GM21390 (cell line): ENCODE results near the gene CAPNS2.

Experiments
- ATAC-seq: cut with Tn5 transposase; IDR thresholded peaks from one replicate; pipeline ENCODE4 v1.9.1; 2021; ENCODE audit not compliant: unreplicated experiment

The CAPNS2 gene

DNA sequence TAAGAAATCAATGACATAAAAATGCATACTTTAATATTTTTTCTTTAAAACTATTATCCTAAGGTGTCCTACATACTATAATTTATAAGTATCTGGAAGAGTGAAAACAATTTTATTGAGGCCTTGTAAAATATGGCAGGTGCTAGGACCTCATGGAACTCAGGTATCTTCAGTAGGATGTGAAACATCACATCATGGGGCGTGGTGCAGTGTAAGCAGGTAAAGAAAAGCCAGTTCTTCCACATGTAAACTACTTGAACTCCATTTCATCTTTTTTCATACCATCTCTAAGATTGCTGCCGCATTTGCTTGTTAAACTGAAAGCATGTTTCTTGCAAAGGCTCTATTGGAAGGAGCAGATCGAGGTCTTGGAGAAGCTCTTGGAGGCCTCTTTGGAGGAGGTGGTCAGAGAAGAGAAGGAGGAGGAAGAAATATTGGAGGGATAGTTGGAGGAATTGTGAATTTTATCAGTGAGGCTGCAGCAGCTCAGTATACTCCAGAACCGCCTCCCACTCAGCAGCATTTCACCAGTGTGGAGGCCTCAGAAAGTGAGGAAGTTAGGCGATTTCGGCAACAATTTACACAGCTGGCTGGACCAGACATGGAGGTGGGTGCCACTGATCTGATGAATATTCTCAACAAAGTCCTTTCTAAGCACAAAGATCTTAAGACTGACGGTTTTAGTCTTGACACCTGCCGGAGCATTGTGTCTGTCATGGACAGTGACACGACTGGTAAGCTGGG, at the start of gene CAPNS2:
Gene CAPNS2 (plus strand): TSS at position 253 of the 744 bp plus-strand sequence. CDS start 73 bp downstream, at position 326.
- ATAC-seq: no peak

DNA sequence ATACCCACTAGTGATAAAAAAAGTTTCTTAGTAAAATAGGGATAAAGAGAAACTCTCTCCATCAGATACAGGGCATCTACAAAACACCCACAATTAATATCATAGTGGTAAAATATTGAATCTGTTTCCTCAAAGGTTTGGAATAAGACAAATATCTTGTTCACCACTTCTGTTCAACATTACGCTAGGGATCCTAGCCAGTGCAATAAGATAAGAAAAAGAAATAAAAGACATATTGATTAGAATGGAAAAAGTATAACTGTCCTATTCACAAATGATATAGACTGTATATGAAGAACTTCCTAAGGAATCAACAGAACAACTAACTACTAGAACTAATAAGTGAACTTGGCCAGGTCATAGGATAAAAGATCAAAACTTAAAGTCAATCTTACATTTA, 44.7 kb upstream of the CAPNS2 start:
- ATAC-seq: no peak

DNA sequence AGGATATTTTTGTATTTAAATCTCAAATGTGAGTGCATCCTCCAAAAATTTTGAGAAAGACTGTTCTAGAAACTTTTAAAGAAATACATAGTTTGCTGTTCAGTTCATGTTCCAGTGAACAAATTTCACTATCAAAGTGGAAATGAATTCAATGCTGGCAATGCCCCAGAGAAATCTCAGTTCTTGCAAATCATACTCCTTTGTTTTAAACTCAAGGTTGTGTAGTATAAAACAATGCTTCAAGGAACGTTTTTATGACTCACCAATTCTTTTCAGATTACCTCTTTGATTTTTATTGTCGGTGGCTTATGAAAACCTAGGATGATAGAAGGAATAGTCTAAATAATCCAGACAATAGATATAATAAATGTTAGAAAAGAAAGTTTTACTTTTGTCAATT, 40.0 kb upstream of the CAPNS2 start:
- no peak for ATAC-seq

DNA sequence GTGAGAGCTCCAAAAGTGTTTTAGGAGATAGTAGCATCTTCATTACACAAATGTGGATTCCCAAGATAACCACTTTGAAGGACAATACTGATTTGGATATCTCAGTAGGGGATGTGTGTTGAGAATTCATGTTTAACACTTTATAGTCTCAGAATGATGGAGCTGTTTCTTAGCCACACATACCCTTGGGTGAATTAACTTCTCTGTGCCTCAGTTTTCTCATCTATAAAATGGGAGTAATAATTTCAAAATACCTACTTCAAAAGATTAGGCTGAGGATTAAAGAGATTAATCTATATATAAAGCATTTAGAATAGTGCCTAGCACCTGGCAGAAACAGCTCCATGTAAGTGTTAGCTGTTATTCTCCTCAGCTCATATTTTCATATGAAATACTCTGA, 38.6 kb upstream of the CAPNS2 start:
- ATAC-seq: no peak

DNA sequence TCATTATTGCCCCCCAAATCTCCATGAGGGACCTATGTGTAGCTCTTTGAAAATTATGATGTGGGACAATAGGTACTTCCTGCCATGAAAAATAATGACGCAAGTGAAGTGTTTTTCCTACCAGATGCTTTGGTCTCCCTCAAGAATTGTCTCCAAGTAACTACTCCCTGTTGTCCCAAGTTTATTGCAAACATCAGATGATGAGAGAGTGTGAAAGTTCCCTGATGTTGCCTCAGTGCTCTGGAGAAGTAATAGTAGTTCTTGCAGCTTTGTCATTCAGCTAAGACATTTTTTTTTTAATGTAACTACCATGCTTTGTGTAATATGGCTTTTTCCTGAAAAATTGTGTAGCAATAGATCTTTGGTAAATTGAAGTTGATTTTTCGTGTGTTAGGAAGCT, 37.5 kb upstream of the CAPNS2 start:
- no peak for ATAC-seq

DNA sequence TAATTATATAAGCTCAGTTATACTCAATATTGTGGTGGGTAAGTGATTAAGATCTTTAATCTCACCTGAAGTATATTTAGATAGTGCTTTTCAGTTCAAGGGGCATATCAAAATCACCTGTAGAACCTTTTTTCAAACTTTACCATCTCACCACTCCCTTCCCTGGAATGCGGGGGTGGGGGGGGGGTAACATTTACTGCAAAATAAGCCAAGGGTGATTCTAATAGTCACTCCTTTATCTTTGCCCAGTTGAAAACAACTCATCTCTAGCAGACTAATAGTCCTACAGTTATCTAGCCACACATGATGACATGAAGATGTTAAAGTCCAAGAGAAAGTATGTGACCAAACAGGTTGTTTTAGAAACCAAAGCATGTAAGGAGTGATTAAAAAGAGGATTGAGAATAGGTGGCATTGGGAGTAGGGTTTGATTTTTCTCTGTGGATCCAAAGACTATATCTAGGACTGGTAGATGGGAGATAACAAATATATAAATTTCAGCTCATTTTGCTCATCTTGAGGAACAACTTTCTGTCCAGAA, 36.1 kb upstream of the CAPNS2 start:
- no peak for ATAC-seq

DNA sequence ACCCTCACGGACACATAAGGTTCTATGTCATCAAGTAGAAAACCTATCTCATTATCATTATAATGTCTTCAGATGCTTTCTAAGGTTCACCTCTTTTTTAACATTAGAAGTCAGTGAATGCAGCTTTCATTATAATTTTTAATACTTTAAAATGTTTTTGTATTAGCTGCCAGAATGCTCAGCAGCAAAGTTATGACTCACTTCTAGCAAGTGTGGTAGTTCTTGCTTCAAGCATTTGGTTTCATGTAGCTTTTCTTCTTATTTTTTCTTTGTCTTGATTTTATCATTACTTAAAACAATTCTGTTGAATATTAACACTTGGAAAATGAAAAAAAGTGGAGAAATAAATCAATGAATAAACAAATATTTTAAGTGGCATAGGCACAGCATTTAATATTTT, 34.3 kb upstream of the CAPNS2 start:
- no peak for ATAC-seq

DNA sequence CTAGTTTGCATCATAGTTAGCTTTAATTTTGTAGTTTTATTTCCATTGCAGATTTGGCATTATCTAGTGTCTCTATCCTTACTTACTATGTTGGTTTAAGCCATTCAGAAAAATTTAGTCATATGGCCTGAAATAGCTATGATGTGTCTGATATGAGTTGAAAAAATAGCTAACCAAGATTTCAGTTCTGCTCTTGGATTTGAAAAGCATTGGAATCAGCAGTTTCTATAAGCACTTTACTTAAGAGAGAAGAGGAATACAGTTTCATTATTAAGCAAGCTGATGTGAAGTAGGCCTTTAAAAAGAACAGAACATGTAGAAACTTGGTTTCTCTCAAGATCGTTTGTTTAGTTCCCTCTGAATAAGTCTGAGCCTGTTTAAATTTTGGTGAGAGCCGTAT, 31.7 kb upstream of the CAPNS2 start:
- ATAC-seq: no peak

DNA sequence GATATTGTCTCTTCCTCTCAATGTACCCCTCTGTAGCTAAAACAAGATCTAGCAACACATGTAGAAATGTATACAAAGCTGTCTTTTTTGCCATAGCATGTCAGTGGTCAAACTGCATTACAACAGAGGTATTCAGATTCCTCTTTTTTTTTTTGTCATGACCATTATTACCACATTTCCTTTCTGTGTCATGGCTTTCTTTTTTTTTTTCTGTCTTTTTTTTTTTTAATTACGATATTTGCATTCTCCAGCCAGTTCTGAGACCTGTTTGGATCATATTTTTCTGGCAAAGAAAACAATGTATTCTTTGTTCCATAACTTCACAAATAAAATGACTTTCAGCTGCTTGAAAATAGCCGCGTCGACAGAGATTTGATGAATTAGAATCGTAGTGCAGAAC, 27.4 kb upstream of the CAPNS2 start:
- no peak for ATAC-seq

DNA sequence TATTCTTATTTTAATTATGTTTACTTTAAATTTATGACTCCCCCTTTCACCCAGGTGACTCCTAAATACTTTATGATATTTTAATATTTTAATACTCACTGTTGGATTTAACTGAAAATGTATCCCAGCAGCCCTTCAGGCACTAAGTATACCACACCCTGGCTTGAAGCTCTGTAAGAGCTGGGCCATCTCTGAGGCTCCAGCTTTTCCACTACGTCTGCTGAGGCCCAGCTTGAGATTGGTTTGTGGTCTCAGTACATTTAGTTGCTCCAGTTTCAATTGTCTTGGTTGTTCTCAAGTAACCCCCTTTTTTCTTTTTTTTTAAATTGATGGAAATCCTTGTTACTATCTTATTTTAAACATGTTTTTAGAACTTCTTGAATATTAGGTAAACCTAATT, 27.0 kb upstream of the CAPNS2 start:
- no peak for ATAC-seq

DNA sequence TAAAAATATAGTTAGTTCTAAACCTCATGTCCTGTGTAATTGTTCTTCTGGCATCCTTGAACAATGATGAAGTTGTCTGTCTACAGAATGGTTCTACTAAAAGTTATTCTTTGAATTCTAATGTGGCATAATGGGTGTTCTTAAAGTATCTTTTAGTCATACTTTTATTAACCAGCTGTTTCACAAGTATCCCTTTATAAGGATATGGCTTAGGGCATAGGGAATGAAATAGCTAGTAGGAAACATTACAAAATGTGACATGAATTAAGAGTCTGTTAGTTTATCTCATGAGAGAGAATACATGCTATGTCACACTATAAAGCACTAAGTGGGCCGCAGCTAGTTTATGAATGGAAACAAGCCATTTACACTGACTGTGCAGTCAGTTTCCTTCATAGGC, 26.3 kb upstream of the CAPNS2 start:
- no peak for ATAC-seq

DNA sequence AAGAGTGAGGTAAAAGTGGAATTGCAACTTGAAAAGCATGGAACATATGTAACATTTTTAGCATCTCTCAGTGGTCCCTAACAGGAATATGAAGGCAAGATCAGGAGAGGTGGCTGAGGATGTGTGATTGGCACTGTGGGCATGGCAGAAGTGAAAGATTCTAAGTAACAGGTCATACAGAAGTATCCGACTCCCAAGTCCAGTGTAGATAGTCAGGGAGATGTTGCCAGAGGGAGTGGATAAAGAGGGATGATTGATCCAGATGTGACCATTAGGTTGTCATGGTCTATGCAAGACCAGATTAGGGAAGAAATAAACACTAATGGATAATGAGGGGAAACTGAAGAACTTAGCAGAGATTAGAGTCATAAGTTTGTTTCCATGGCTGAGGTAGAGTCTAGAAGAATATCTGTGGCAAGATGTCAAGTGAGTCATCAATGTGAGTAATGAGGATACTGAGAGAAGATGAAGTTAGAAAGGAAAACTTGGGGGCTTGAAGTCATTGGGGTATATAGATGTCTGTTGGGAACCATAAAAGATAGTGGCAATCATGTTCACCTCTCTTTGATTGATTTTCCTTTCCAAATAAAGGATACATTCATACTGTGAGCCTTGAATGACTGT, 23.9 kb upstream of the CAPNS2 start:
- no peak for ATAC-seq

DNA sequence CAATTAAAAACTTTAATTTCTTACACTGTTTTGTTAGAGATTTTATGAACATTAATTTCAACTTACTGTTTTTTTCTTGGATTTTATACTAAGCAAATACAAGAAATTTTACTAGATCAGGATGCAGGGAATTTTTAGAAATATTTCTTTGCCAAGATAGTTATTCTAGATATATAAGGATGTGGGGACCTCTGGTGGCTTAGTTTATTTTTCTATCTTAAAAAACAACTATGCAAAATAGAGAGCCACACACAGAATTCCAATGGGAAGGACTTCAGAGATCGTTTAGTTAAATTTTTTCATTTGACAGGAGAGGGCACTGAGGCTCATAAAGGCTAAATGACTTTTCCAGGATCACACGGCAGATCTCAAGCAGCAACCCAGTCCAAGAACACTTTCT, 23.0 kb upstream of the CAPNS2 start:
- ATAC-seq: no peak

DNA sequence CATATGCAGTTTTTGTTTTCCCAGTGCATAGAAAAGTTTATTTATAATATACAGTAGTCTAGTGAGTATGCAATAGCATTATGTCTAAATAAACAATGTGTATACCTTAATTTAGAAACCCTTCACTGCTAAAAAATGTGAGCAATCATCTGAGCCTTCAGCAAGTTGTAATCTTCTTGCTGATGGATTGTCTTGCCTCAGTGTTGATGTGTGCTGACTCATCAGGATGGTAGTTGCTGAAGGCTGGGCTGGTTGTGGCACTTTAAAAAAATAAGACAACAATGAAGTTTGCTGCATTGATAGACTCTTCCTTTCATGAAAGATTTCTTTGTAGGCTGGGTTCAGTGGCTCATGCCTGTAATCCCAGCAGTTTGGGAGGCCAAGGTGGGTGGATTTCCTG, 13.9 kb upstream of the CAPNS2 start:
- no peak for ATAC-seq

DNA sequence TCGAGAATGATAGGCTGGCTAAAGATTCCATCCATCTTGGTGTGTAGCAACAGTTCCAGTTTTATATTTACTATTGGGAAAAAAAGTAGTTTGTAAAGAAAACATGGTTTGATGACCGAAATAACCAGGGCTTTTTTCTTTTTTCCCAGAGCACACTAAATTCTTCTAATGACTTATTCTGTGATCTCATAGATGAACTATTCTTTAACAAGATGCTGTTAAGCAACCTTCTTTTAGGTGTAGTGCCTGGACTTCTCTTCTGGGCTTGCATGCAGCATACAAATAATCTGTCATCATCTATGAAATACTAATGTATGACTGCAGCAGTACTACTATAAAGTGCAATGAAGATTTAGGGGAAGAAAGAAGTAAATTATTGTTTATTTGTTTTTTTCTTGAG, 11.0 kb upstream of the CAPNS2 start:
- ATAC-seq: no peak

DNA sequence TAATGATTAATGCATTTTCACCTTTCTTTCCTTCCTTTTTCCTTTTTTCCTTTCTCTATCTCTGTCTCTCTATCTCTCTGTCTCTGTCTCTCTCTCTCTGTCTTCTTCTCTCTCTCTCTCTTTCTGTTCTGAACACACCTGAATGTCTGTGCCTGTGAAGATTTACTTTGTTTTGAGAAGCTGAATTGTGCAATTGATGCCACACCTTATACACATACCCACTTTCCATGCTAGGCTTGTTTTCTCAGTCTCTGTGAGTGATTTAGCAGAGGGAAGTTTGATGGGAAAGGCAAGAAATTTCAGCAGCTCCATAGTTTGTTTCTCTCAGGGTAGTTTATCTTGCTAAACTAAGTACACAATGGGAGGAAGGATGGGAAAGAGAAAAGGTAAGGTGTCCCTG, 9.3 kb upstream of the CAPNS2 start:
- ATAC-seq: no peak

DNA sequence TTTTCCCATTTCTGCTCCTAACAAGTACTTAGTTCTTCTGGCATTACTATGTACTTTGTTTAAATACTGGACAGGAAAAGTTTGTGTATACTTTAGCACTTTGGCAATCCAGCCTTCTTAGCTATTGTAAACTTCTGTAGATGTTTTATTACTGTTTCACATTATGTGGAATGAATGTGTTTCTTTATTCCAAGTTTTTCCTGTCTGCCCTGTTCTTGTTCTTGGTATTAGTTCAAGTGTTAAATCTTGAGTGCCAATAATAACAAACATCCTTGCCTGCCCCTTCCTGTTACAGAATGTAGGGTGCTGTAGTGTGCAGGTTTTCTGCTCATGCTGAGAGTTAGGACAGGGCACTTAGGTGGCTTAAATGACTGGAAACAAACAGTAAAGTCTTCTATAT, 7.3 kb upstream of the CAPNS2 start:
- no peak for ATAC-seq

DNA sequence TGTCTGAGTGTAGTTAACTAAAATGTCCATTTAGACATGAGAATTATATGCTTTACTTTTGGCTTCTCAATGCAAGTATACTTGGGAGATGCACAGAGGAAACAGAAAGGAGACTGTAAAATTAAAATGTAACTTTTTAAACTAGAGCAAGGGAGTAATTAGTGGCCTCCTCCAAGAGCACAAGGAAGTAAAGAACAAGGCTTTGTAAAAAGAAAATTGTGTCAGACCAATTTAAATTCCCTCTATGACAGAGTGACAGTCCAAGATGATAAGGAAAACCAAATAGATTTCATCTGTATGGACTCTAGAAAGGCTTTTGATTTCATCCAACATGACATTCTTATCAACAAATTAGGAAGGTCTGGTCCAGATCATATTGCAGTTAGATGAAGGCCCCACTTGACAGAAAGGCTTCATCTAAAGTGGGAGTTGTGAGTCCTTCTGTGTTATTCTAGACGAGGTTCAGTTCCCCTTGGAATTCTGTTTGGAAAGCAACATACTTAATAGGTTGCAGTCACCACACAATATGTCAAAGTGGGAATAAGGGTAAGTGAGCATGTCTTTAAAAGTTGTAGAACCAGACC, 6.5 kb upstream of the CAPNS2 start:
- no peak for ATAC-seq

DNA sequence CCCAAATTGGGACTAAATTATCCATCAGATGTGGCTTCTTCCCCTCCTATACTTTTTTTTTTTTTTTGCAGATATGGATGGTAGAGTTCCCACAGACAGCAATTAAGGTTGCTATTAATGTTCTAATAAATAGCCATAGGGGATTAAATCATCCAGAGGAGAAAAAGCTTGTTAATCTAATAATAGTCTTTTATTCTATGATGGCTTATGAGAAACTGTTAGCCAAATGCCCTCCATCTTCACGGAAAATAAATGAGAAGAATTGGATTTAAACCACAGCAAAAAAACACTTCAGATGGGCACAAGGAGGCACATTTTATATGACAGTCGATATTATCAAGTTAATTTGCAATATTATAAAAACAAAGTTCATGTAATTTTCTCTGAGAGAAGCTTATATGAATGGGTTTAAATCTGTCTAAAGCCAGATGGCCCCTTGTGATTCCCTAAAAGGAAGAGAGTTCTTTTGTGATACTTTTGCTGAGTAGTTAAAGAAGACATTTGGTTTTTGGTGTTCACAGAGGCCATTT, 5.1 kb upstream of the CAPNS2 start:
- ATAC-seq: no peak

DNA sequence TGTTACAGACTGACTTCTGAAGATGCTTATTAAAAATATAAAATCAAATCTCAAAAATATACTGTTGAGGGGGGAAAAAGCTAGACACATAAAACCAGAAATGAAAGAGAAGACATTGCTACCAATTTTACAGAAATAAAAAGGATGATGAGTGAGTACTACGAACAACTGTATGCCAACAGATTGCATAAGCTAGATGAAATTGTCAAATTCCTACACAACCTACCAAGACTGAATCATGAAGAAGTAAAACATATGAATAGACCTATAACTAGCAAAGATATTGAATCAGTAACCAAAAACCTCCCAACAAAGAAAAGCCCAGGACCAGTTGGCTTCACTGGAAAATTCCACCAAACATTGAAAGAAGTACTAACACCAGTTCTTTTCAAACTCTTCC, 3.5 kb upstream of the CAPNS2 start:
- no peak for ATAC-seq

DNA sequence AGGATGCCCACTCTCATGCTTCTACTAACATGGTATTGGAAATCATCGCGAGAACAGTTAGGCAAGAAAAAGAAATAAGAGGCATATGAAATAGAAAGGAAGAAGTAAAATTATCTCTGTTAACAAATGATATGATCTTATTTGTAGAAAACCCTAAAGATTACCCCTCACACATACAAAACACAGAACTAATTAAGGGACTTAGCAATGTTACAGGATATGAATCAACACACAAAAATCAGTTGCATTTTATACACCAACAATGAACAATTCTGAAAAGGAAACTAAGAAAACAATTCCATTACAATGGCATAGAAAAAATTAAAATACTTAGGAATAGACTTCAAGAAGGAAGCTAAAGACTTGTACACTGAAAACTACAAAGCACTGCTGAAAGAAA, 2.7 kb upstream of the CAPNS2 start:
- no peak for ATAC-seq

DNA sequence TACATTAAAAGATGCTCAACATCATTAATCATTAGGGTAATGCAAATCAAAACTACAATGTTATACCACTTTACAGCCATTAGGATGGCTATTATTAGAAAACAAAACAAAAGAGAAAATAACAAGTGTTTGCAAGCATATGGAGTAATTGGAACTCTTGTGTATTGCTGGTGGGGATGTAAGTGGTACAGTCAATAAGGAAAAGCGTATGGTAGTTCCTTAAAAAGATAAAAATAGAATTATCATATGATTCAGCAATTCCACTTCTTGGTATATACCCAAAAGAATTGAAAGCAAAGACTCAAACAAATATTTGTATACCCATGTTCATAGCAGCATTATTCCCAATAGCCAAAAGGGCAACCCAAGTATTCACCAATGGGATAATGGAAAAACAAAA, 1.4 kb upstream of the CAPNS2 start:
- ATAC-seq: no peak
